Activated gamma-delta T cell (primary cell): ENCODE results near the gene RGS6.

Experiments
- DNase-seq: peaks from one replicate; lab custom pipeline; 2025; lab: John Stamatoyannopoulos, UW

The RGS6 gene

DNA sequence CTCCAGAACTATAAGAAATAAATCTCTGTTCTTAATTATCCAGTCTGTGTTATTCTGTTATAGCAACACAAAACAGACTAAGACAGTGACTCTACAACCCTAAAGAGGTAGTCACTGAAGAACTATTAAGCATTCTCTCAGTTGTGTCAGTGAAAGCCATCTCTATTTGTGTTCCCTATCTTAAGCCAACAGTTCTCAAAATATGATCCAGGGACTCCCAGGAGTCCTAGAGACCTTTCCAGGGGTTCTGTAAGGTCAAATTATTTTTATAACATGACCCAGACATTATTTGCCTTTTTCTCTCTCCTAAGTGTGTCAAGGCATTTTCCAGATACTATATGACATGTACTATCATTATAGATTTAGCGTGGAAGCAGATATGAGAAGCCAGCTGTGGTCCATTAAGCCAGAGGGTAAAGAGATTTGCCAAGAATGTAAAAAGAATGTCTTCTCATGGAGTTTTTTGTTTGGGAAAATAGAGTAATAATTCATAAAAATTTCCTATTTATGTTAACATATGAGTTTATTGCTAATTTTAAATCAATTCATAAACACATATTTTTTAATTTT is 315.8 kb downstream of the RGS6 start:
- no peak for DNase-seq

DNA sequence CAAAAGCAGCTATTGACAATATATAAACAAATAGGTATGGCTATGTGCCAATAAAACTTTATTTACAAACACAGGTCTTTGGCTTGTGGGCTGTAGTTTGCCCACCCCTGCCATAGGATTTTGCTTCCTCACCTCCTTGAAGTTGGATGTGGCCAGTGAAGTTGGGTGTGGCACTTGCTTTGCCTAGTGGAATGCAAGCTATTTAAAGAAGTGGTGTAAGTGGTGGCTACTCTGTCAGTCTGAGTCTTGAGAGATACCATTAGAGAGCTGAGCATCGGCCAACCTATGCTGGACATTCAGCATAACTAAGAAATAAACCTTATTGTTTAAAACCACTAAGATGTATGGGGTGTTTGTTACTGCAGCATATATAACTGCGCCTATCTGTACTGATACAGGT is 321.3 kb downstream of the RGS6 start:
- no peak for DNase-seq

DNA sequence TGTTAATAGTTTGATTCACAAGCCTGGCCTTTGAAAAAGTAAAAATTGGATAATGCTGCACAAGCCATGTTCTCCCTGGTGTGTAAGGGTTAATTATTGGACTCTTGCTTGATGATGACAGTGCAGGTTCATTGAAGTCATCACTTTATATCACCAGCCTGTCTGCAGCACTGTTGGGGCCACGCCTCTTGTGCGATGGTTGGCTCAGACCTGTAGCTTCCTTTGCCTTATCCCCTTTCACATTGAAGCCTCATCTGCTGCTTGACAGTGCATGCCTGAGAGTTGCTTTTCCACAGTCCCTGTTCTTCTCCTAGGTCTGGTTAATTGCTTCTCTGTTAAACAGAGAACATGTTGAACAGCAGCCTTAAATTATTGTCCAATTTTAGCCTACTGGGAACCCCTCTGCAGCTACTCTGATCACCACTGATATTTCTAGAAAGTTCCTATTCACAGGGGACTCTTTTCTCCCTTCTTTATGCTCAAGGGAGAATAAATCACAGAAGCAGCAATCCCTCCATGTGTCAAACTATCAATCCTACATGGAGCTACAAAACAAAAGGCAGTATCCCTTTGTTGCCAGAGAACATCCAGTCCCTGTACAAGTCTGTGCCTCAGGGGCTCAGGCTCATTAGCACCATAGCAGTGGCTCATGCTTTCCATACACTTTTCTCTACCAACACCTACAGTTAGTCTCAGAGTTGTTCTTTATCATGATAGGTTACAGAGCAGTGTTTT is 322.1 kb downstream of the RGS6 start:
- DNase-seq, result no peak

DNA sequence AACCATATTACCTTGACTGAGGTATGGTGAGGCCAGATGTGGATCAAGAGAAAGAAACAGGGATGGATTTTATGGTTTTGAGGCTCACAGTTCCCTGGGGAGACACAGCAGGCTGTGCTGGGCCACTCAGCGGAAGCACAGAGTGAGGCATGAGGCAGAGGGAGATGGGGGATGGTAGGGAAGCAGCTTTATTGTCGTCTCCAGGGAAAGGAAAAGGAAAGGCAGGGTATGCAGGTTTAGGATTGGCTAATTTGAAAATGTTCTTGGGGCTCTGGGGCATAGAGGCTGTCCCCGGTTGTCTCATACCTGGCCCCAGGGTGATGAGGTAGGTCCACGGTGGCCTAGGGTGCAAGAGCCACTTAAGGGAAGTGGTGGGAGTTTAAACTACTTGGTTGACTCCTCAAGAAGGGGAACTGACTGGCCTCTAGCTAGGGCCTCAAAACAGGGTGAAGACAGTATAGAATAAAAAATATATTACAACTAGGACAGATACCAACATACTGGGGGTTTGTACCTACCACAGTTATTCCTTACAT is 322.8 kb downstream of the RGS6 start:
- no peak for DNase-seq

DNA sequence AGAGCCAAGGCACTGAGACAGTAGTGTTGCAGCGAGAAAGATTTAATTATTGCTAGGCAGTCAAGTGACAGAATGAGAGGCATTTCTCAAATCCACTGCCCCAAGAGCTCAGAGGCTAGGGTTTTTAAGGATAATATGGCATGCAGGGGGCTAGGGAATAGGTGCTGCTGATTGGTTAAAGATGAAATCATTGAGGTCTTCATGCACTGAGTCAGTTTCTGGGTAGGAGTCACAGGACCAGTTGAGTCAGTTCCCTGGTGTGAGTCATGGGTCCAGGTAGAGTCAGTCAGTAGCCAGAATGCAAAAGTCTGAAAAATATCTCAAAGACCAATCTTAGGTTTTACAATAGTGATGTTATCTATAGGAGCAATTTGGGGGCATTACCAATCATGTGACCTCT is 323.8 kb downstream of the RGS6 start:
- no peak for DNase-seq

DNA sequence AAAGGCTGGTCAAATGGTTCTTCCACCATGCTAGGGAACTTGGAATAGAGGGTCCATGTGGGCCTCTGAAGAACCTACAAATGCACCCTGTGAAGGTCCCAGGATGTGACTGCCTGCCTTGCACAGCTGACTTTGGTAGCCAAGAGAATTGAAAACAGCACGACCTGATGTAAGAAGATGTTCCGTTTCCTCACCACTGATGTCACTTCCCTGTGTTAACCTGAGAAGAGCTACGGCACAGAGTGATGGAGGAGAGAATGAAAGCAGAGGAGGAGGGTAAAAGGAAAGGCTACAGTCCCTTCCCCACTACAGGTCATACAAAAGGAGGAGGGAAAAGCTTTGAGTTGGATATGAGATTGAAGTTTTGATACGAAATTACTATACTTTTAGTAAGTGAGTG is 328.8 kb downstream of the RGS6 start:
- DNase-seq, result no peak

DNA sequence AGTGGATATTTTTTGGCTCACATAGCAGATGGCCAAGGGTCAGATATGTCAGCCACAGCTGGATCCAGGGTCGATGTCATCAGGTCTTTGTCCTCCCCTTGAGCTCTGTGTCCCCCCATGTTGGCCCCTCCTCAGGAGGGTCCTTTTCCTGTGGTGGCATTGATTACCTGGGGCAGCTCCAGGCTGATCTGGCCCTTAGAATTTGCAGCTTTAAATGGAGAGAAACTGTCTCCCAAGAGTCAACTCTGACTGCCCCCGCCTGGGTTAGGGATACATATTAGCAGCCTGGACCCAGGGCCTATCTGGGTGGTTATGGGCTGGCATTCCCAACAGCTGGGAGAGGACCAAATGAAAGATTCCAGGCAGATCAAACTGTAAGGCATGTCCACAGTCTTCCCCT is 330.5 kb downstream of the RGS6 start:
- no peak for DNase-seq

DNA sequence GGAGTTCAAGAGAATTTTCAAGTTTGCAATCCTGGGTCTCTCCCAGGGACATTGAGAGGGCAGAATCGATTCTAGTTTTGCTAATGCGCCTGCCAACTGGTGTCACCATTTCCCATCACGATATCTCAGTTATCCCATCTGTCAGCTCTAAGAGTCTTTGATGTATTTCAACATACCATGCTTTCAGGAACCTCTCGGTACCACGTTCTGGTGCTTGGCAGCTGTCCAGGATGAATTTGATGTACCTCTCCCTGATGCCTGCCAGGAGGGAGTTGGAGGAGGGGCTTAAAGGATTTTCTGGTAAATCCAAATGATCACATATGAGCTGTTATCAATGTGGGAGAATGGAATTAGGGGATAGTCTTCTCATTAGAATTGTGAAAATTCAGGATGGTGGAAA is 332.5 kb downstream of the RGS6 start:
- DNase-seq, result no peak

DNA sequence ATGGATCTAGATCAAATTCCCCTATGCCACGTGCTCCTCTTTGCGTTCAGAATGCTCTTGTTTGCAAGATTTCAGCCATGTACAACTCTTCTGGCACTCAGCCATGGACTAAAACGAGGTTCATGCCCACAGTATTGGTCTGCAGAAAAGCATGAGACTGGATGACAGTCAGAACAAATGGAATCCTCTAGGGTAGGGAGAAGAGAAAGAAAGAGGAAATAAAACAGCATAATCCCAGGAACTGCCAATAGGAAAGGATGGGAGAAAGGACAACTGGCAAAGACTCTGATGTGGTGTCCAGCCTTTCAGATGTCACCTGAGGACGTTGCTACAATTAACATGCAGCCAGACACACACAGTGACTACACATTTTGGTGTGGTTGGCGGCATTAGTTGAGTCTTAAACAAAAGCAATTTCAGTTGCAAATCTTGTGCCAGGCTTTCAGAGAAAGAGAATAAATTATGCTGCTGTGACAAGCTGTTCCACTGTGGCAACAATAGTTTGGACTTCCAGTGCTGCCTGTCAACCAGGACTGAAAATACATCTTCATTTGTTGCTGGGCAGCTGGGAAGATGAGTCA is 338.0 kb downstream of the RGS6 start:
- DNase-seq, result no peak

DNA sequence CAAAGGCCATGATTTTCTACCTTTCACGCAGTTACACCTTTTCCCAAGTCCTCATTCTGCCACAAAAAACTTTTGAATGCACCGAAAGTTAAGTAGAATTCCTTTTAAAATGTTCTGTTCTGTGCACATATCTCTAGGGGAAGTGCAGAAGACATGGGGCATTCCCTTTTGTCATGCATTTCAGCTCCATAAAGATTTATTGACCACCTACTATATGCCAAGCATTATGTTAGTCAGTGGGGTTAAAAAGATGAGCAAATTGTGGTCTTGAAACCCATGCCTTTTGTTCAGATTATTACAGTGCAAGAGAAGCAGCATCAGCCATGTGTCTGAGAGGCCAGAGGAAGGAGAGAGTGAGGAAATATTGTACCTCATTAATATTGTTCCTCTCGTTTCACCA is 338.5 kb downstream of the RGS6 start:
- no peak for DNase-seq

DNA sequence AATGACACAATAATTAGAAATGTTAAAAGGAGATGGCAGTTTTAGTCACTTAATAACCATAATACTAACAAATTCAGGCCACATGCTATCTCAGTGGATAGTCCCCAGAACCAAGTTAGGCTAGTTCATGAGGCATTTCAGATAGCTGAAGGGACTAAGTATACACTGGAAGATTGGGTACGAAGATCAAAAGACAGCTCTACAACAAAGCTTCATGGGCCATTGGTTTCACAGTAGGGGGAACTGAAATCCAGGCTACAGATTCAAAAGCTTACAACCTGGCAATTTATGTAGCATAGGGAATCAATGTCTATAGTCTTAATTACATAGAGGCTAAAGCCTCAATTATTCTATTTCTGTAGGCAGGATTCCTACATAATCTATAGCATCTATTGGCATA is 343.0 kb downstream of the RGS6 start:
- no peak for DNase-seq

DNA sequence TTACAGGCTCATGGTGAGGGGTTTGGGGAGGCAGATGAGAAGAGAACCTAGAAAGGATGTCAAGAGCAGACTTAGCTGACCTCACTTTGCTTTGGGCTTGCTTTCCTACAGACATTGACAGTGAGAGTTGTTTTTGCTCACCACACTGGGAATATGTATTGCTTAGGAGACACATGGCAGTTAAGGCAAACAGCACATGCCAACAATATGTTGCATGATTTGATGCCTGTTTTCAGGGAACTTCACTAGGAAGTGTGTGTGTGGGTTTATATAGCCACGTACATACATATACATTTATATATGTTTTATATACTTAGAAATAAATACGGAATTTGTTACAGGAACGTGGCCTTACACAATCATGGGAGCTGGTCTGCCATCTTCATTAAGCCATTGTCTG is 346.1 kb downstream of the RGS6 start:
- DNase-seq, result no peak

DNA sequence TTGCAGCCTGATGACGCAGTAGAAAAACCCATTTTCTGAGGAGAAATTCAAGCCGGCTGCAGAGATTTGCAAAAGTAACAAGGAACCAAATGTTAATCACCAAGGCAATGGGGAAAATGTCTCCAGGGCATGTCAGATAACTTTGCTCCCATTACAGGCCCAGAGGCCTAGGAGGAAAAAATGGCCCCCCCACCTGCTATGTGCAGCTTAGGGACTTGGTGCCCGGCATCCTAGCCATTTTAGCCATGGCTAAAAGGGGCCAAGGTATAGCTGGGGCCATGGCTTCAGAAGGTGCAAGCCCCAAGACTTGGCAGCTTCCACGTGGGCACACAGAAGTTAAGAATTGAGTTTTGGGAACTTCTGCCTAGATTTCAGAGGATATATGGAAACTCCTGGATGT is 351.9 kb downstream of the RGS6 start:
- DNase-seq, result no peak

DNA sequence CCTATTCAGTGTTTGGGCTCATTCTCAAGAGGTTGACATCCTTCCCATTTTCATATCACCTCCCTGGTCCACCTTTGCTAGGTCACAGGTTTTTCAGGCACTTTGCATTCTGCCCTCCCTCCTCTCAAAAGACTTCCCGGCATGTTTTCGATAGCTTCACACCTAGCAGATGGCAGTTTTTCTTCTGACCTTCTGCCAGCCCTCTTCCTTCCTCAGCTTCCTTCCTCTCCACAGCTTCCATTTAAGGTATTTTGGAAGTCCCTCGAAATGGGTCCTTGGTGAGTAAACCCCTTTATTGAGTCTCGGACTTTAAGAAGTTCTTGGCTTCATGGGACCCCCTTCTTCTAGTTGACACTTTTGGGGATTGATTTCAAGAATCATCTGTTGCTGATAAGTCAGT is 358.0 kb downstream of the RGS6 start:
- no peak for DNase-seq

DNA sequence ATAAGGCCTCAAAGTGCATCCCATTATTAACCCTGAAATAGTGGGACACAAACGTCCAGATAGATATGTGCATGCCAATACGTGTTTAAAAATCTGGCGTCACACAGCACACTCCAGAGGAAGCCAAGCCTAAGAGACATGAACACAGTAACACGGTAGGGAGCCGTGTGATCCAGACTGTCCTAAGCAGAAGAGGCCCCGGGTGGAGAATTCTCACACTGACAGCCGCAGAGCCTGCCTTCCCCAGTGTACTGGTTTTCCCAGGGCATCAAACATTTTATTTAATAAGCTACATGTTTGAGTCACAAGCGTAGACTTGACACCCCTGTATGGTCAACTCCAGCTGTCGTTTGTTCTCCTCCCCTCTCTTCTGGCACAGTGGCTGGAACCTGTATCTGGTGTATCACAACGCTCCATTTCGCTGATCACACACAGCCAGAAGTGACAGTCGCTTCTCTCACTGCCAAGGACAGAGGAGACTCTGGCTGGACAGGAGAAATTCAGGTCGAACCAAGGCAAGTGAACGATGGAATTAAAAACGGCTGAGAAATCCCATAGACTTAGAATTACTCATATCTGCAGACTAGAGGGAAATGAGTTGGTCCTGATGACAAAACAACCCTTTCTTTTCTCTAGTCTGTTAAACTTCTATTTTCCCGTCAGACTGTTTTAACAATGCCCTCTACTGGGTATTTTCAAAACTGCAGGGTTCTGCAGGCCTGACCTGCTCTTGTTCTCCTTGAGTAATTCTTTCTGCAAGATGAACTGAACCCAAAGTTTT is 359.9 kb downstream of the RGS6 start:
- no peak for DNase-seq

DNA sequence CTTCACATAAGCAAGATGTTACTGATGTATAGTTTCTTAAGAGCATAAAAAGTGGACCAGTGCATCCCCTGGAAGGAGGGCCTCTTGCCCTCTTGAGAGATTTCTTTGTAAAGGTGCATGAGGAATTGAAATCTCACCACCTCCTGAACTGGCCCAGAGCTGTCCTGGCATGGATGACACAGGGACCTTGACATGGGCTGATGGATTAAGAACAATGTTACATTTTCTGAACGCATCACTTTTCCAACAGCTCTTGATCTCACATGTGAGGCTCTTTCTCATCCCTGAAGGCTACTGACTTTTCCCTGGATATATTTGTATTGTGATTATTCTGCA is 360.4 kb downstream of the RGS6 start:
- DNase-seq, result no peak

DNA sequence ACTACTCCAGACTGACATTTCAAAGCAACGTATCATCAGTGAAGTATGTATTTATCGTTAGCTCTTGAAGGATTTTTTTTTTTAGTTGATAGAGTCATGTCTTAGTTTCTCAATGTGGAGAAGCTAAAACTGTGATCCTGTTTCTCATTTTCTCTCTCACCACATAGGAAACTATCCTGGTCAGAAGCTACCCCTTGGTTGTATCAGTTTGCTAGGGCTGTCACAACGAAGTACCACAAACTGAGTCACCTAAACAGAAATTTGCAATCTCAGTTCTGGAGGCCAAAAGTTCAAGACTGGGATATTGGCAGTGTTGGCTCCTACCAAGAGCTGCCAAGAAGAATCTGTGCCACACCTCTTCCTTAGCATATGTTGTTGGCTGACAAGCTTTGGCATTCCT is 369.1 kb downstream of the RGS6 start:
- DNase-seq, result no peak

DNA sequence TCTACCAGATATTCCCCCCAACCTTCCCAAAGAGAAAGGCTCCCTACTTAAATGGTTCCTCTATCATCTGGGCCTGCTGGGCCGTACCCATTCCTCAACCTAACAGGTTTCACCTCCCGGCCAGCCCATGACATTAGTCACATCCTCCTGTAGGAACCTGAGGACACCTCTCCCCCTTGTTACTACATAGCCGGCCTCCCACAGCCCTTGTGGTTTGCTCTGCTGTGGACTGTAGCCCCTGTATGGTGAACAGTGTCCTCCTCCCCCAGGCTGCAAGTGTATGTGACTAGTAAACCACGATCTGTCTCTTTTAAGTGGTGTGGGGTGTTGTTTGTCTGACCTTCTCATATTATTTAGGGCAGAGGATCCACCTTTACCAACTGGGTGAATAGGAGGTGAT is 371.7 kb downstream of the RGS6 start:
- DNase-seq, result no peak

DNA sequence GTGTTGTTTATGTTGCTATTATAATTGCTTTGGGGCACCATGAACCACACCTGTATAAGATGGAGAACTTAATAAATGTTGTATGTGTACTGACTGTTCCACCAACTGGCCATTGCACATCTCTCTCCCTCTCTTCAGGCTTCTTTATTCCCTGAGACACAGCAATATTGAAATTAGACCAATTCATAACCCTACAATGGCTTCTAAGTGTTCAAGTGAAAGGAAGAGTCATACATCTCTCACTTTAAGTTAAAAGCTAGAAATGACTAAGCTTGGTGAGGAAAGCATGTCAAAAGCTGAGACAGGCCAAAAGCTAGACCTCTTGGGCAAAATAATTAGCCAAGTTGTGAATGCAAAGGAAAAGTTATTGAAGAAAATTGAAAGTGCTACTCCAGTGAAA is 373.3 kb downstream of the RGS6 start:
- DNase-seq, result no peak

DNA sequence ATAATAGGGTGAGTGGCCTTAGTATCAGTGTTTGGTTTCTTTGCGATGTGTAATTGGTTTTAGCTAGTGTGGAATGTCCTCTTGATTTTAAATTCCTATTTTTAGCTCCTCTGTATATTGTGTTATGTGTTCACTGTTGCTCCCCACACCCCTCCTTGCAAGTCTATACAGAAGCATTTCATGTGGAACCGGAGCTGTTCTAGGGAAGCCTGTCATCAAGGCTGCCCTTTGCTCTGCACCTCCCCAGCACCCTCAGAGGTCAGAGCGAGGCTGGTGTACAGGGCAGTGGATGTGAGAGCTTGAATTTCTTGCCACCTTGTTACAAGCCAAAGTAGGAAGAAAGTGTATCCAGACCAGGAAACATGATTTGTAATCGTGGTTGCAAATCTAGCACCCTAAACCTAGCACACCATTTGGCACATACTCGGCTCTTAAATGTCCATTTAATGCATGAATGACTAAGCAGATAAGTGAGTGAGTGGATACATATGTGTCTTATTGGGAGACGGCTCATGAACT is 376.8 kb downstream of the RGS6 start:
- no peak for DNase-seq

DNA sequence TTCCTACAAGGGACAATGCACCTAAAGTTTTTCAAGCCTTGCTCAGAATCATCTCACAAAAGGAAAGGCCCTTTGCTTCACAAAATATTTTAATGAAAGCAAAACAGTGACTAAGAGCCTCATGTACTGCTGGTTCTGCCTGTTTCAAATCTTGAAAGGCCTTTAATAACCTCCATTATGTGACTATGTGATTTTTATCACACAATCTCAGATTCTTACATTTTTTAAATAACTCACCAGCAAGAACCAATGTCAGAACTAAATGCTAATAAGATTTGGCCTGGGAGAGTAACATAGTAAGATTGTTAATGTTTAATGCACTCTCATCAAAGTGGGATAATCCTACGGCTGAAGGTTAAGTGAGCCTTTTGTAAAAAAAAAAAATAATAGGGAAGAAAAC is 378.9 kb downstream of the RGS6 start:
- DNase-seq, result no peak

DNA sequence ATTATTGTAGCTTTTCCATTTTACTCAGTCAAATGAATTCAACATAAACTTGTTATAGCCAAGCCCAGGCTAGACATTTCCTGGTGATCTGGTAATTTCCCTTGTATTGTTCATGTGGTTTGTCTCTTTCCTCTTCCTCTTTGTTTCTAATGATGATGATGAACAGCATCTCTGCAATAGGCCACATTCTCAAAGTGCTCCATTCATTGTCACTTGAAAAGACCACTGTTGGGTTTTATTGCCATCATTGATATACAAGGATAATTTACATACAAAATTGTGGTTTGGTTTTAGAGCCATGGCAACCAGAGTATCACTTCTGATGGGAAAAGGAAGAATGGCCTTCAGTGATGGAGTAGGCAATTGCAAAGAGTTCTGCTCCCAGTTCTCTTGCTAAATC is 379.3 kb downstream of the RGS6 start:
- DNase-seq, result no peak
